ENCODE measurements around the gene ADM. TPM values are rescaled to one million over a fixed set of nuclear protein-coding genes. Genes with fewer than 3 reads are reported as not detected.

Gene ADM
- total RNA-seq, 2 experiments from 2014 or later, result 1.5 to 1.8 TPM

DNA sequence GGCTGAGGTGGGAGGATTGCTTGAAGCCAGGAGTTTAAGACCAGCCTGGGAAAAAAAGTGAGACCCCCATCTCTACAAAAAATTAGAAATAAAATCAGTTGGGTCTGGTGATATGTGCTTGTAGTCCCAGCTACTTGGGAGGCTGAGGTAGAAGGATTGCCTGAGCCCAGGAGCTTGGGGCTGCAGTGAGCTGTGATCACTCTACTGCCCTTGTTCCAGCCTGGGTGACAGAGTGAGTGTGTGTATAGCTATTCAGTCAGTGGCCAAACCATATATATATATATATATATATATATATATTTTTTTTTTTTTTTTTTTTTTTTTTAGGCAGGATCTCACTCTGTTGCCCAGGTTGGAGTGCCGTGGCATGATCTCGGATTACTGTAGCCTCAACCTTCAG is 24.5 kb downstream of the ADM start:
- Histone ChIP-seq H3K36me3 (ENCODE audit: insufficient read depth, low read length) (no peaks in the 10 kb centered on the region), H3K27me3 (ENCODE audit: control insufficient read depth in 1 of 2, insufficient read depth in 2 of 2, low read length in 2 of 2) (peaks cover 0 to 2% of the 10 kb centered on the region in 2 experiments), H3K27ac (ENCODE audit: low read depth in 1 of 2, low read length in 2 of 2) (no peak overlapping the region), H3K9me3 (ENCODE audit: control insufficient read depth in 1 of 2, insufficient read depth in 1 of 2, low read length in 2 of 2) (no peaks in the 10 kb centered on the region), H3K4me3 (ENCODE audit: low read length) (no peak overlapping the region), H3K4me1 (ENCODE audit: insufficient read depth, low read length) (no peaks in the 10 kb centered on the region)
- ATAC-seq (ENCODE audit: poor library complexity) (no peak), DNase-seq (no peak)
- Mint-ChIP-seq H3K9me3 (no peaks in the 10 kb centered on the region), H3K36me3 (ENCODE audit: low read depth) (no peaks in the 10 kb centered on the region), H3K4me3 (no peak overlapping the region), H3K27ac (no peak overlapping the region), H3K4me1 (ENCODE audit: low read depth) (no peaks in the 10 kb centered on the region), H3K27me3 (peaks cover 6% of the 10 kb centered on the region)
- POLR2A ChIA-PET, result no interaction called here
- TF ChIP-seq, protein P1, sequence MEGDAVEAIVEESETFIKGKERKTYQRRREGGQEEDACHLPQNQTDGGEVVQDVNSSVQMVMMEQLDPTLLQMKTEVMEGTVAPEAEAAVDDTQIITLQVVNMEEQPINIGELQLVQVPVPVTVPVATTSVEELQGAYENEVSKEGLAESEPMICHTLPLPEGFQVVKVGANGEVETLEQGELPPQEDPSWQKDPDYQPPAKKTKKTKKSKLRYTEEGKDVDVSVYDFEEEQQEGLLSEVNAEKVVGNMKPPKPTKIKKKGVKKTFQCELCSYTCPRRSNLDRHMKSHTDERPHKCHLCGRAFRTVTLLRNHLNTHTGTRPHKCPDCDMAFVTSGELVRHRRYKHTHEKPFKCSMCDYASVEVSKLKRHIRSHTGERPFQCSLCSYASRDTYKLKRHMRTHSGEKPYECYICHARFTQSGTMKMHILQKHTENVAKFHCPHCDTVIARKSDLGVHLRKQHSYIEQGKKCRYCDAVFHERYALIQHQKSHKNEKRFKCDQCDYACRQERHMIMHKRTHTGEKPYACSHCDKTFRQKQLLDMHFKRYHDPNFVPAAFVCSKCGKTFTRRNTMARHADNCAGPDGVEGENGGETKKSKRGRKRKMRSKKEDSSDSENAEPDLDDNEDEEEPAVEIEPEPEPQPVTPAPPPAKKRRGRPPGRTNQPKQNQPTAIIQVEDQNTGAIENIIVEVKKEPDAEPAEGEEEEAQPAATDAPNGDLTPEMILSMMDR (IDR thresholded peaks at IDR 0.05), result no peak
- intact Hi-C loops (cut with DNase I, micrococcal nuclease), result loop anchor here in 1 of 2 experiments (10.0 kb wide), 1 partner anchor 355 kb away; no protein-coding TSS in a partner anchor
- CTCF ChIA-PET, result no interaction called here

DNA sequence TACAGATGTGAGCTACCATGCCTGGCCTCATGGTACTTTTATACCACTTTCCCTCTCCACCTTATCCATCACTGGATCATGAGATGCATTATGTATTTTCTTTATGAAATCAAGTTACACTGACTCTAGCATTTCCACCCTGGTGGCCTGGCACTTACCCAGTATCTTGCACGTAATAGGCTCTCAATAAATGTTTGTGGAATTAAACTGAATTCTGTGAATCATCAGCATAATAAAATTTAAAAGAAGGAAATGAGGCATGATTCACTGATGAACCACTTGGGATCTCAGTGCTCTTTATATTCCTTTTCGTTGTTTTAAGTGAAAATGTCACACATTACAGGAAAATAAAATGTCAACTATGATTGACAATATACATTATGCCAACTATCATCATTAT is 25.1 kb downstream of the ADM start:
- Histone ChIP-seq H3K4me1 (ENCODE audit: insufficient read depth, low read length) (no peaks in the 10 kb centered on the region), H3K9me3 (ENCODE audit: control insufficient read depth in 1 of 2, insufficient read depth in 1 of 2, low read length in 2 of 2) (no peaks in the 10 kb centered on the region), H3K36me3 (ENCODE audit: insufficient read depth, low read length) (no peaks in the 10 kb centered on the region), H3K27ac (ENCODE audit: low read depth in 1 of 2, low read length in 2 of 2) (no peak overlapping the region), H3K4me3 (ENCODE audit: low read length) (no peak overlapping the region), H3K27me3 (ENCODE audit: control insufficient read depth in 1 of 2, insufficient read depth in 2 of 2, low read length in 2 of 2) (peaks cover 0 to 6% of the 10 kb centered on the region in 2 experiments)
- TF ChIP-seq, protein P1 (IDR thresholded peaks at IDR 0.05), result no peak
- DNase-seq (no peak), ATAC-seq (ENCODE audit: poor library complexity) (no peak)
- POLR2A ChIA-PET, result no interaction called here
- Mint-ChIP-seq H3K9me3 (no peaks in the 10 kb centered on the region), H3K27ac (no peak overlapping the region), H3K36me3 (ENCODE audit: low read depth) (no peaks in the 10 kb centered on the region), H3K4me1 (ENCODE audit: low read depth) (no peaks in the 10 kb centered on the region), H3K4me3 (no peak overlapping the region), H3K27me3 (peaks cover 9% of the 10 kb centered on the region)
- intact Hi-C loops (cut with DNase I, micrococcal nuclease), result loop anchor here in 1 of 2 experiments (10.0 kb wide), 1 partner anchor 355 kb away; no protein-coding TSS in a partner anchor
- CTCF ChIA-PET, result no interaction called here

DNA sequence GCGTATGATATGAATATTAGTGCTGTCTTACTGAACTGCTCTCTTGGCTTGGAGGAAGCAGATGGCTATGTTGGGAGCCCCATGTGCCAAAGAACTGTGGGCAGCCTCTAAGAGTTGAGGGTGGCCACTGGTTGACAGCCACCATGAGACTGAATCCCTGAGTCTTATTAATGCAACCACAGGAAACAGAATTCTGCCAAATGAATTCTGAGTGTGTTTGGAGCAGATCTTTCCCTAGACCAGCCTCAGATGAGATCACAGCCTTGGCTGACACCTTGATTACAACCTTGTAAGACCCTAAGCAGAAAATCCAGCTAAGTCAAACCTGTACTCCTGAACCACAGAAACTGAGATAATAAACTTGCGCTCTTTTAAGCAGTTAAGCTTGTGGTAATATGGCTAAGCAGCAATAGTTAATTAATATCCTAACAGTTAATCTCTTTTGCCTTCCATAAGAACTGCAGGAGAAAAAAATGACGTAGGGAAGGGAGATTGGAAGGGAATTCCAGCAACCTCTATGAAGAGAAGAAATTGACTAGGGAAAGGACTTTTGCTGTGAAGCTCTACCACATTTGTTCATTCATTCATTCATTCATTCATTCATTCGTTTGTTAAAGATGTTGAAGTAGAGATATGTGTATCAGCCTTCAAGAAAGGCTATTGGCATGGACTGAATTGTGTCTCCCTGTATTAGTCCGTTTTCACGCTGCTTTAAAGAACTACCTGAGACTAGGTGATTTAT is 26.8 kb downstream of the ADM start:
- TF ChIP-seq, protein P1 (IDR thresholded peaks at IDR 0.05), result no peak
- Mint-ChIP-seq H3K27me3 (peaks cover 5% of the 10 kb centered on the region), H3K4me3 (no peak overlapping the region), H3K27ac (no peak overlapping the region), H3K4me1 (ENCODE audit: low read depth) (no peaks in the 10 kb centered on the region), H3K36me3 (ENCODE audit: low read depth) (no peaks in the 10 kb centered on the region), H3K9me3 (no peaks in the 10 kb centered on the region)
- ATAC-seq (ENCODE audit: poor library complexity), result no peak
- Histone ChIP-seq H3K4me1 (ENCODE audit: insufficient read depth, low read length) (no peaks in the 10 kb centered on the region), H3K9me3 (ENCODE audit: control insufficient read depth in 1 of 2, insufficient read depth in 1 of 2, low read length in 2 of 2) (no peaks in the 10 kb centered on the region), H3K27me3 (ENCODE audit: control insufficient read depth in 1 of 2, insufficient read depth in 2 of 2, low read length in 2 of 2) (peaks cover 0 to 6% of the 10 kb centered on the region in 2 experiments), H3K27ac (ENCODE audit: low read depth in 1 of 2, low read length in 2 of 2) (no peak overlapping the region), H3K36me3 (ENCODE audit: insufficient read depth, low read length) (no peaks in the 10 kb centered on the region), H3K4me3 (ENCODE audit: low read length) (no peak overlapping the region)
- CTCF ChIA-PET, result no interaction called here
- intact Hi-C loops (cut with DNase I, micrococcal nuclease), result no loop called here
- no peak for DNase-seq
- POLR2A ChIA-PET, result interaction anchor here (0.7 kb wide), 1 partner anchor 475 kb away, joined by 3 read pairs; no protein-coding TSS in a partner anchor
